Activated CD8-positive, alpha-beta memory T cell treated with anti-CD3 and anti-CD28 coated beads, Interleukin-2, amount 50 U/mL, for 24 hours (primary cell): ENCODE results near the gene BCL2A1.
"Not testable (repeated sequence)": the region's sequence is repeated elsewhere in the genome, so short reads cannot be mapped to it uniquely, and the experiment has no call there.

ENCODE experiments used
- DNase-seq: peaks from one replicate; pipeline ENCODE4 v3.0.0-alpha.2; 2020; ENCODE audit errors: extremely low read depth

The BCL2A1 gene

GRCh38 chr15:79960502-79961212, 10.3 kb downstream of the BCL2A1 start:
- DNase-seq = no peak

- no peak for DNase-seq
Observed at GRCh38 chr15:79957741-79958140, 13.3 kb downstream of the BCL2A1 start.

- DNase-seq = no peak
Observed at GRCh38 chr15:79956354-79956939, 14.5 kb downstream of the BCL2A1 start.

GRCh38 chr15:79954661-79955060, 16.3 kb downstream of the BCL2A1 start:
- no peak for DNase-seq

GRCh38 chr15:79953951-79954444, 17.0 kb downstream of the BCL2A1 start:
- no peak for DNase-seq

GRCh38 chr15:79952329-79952728, 18.7 kb downstream of the BCL2A1 start:
- no peak for DNase-seq

GRCh38 chr15:79950247-79950646, 20.7 kb downstream of the BCL2A1 start:
- DNase-seq = no peak

GRCh38 chr15:79948761-79949160, 22.2 kb downstream of the BCL2A1 start:
- DNase-seq = no peak

GRCh38 chr15:79948095-79948695, 22.8 kb downstream of the BCL2A1 start:
- no peak for DNase-seq

GRCh38 chr15:79947009-79947408, 24.0 kb downstream of the BCL2A1 start:
- no peak for DNase-seq

GRCh38 chr15:79944622-79945021, 26.4 kb downstream of the BCL2A1 start:
- DNase-seq = no peak

- DNase-seq = no peak
Observed at GRCh38 chr15:79943820-79944219, 27.2 kb downstream of the BCL2A1 start.

GRCh38 chr15:79942741-79943481, 28.1 kb downstream of the BCL2A1 start:
- DNase-seq = no peak

GRCh38 chr15:79939399-79939798, 31.6 kb downstream of the BCL2A1 start:
- DNase-seq = no peak

- DNase-seq = no peak
Observed at GRCh38 chr15:79938143-79938542, 32.9 kb downstream of the BCL2A1 start.

GRCh38 chr15:79935556-79936201, 35.3 kb downstream of the BCL2A1 start:
- not testable (repeated sequence) for DNase-seq

GRCh38 chr15:79933231-79933630, 37.8 kb downstream of the BCL2A1 start:
- no peak for DNase-seq

GRCh38 chr15:79932447-79932846, 38.5 kb downstream of the BCL2A1 start:
- DNase-seq = no peak

- DNase-seq = no peak
Observed at GRCh38 chr15:79930516-79930915, 40.5 kb downstream of the BCL2A1 start.

- DNase-seq = no peak
Observed at GRCh38 chr15:79929412-79929811, 41.6 kb downstream of the BCL2A1 start.

GRCh38 chr15:79926116-79926515, 44.9 kb downstream of the BCL2A1 start:
- not testable (repeated sequence) for DNase-seq

- no peak for DNase-seq
Observed at GRCh38 chr15:79924379-79924778, 46.6 kb downstream of the BCL2A1 start.
